ENCODE data around the gene DUS3L.

GRCh38 chr19:5809053-5809452, 18.1 kb upstream of the DUS3L start:
- TF ChIP-seq CTCF (IDR thresholded peaks at IDR 0.05 in 4 of 5, conservative IDR thresholded peaks at IDR 0.05 in 1 of 5) = no peak
- no peak for TF ChIP-seq POLR2A (IDR thresholded peaks at IDR 0.05)
